GM13976 (cell line): Measurements from ENCODE around the gene DDX23.

Experiments
- DNase-seq: peaks from one replicate; pipeline ENCODE4 v3.0.0; 2012; ENCODE audit warnings: low spot score
- in situ Hi-C: fragments of 300-500 bp; cut with MboI; formaldehyde crosslinking; loops from one replicate; pipeline ENCODE4 v1.12.0; 2022; ENCODE audit warnings: low sequenced_read_pairs, mixed read lengths, inconsistent platforms; ENCODE audit not compliant: unreplicated experiment
- TF ChIP-seq, protein P1 (sequence below): IDR thresholded peaks from 2 replicates; pipeline ENCODE4 v1.5.1; 2012; ENCODE audit warnings: borderline replicate concordance, mild to moderate bottlenecking; ENCODE audit not compliant: insufficient read depth; ENCODE audit errors: extremely low read depth, missing control alignments, control extremely low read depth

Gene DDX23

DNA sequence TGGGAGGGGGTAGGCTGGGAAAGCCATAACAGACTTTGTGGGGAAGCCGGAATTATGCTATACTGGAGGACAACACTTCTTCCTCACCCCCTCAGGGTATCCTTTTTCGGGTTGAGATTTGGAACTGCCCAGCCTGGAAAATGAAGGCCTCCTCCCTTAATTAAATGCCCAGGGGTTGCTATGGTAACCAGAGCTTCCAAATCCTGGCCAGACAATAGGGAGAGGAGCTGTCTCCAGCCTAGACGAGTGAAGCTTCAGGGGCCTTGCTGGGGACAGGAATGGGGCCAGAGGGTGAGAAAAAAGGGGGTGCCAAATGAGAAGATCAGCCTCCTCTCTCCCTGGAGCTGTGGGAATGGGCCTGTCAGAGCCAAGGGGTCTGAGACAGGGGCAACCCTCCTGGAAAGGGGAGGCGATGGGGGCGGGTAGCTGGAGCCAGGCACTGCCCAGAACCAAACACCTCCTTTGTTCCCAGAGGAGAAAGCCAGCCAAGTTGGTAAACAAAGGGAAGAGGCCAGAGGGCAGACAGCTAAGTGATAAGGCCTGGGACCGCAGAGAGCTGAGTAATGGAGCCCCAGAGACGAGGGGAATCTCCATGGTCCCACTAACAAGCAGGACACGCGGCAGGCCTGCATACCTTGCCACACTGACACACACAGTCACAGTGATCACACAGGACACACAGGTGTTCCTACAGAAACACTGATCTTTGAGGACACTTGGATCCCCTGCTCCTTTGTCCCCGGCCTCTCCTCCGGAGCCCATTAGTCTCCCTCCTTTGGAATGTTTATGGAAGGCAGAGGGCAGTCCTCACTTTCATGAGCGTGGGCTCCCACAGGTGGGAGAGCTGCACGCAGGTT lies 31.6 kb upstream of the DDX23 start:
- no peak for DNase-seq
- in situ Hi-C loops = no loop called here
- TF ChIP-seq, protein P1, sequence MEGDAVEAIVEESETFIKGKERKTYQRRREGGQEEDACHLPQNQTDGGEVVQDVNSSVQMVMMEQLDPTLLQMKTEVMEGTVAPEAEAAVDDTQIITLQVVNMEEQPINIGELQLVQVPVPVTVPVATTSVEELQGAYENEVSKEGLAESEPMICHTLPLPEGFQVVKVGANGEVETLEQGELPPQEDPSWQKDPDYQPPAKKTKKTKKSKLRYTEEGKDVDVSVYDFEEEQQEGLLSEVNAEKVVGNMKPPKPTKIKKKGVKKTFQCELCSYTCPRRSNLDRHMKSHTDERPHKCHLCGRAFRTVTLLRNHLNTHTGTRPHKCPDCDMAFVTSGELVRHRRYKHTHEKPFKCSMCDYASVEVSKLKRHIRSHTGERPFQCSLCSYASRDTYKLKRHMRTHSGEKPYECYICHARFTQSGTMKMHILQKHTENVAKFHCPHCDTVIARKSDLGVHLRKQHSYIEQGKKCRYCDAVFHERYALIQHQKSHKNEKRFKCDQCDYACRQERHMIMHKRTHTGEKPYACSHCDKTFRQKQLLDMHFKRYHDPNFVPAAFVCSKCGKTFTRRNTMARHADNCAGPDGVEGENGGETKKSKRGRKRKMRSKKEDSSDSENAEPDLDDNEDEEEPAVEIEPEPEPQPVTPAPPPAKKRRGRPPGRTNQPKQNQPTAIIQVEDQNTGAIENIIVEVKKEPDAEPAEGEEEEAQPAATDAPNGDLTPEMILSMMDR = no peak

DNA sequence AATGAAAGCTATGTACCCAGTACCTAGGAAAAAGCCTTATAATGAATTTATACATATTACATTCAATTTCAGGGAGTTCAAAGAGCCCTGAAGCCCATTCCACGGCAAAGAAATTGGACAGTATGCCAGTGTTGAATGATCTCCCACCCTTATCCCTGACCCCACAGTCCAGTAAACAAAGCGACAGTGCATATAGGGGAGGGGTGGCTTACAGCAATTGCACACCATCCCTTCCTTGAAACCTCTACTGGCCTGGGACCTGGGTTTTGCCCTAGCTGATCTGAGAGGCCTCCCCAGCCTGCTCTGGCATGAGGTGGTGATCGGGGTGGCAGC lies 31.0 kb upstream of the DDX23 start:
- DNase-seq = no peak
- in situ Hi-C loops = no loop called here
- TF ChIP-seq, protein P1 = no peak

DNA sequence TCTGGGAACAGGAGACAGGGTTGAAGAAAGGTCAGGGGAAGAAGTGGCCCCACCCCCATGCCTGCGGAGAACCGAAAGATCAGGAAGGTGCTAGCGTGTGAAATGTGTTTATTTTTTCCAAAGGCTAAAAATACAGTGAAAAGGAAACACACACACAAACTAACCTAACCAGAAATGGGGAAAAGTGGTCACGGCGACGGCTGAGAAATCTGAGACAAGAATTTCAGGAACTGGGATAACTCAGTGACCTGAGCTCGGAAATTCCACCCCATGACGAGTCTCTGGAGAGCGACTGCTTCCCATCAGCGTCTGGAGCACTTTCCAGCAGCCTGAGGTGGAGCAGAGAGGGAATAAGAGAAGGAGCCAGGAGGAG lies 30.3 kb upstream of the DDX23 start:
- in situ Hi-C loops = no loop called here
- DNase-seq = no peak
- TF ChIP-seq, protein P1 = no peak

DNA sequence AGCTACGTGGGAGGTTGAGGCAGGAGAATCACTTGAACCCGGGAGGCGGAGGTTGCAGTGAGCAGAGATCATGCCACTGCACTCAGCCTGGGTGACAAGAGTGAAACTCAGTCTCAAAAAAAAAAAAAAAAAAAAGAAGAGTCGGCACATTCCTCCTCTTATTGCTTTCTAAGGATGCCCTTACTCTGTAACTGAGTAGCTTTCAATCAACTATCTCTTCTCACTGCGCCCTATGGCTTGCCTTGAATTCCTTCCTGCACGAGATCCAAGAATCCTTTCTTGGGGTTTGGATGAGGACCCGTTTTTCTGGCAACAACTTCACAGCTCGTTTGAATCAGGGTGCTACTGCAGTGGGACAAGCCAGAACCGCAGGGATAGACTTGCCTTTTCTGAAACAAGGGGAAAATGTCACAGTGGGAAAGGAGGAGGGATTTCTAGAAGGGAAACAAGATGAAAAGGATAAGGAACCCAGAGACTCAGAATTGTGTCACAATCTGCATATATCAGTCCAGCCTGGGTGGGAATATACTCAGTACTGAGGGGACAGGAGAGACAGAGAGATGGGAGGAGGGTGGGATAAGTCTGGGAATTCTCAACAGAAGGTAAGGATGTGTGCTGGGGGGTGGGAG lies 29.8 kb upstream of the DDX23 start:
- TF ChIP-seq, protein P1 = no peak
- no peak for DNase-seq
- in situ Hi-C loops = no loop called here

DNA sequence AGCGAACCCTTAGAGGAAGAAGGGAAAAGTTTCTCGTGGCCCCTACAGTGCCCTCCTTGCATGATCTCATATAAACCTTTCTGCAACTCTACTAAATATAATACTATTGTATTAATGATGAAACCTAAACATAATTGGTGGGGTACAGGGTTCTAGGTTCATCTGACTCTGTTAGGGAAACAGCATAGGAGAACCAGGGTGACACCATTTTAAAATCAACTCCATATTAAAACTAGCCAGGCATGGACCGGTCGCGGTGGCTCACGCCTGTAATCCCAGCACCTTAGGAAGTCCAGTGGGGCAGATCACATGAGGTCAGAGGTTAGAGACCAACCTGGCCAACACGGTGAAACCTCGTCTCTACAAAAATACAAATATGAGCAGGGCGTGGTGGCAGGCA lies 28.7 kb upstream of the DDX23 start:
- no peak for DNase-seq
- TF ChIP-seq, protein P1 = no peak
- in situ Hi-C loops = no loop called here

DNA sequence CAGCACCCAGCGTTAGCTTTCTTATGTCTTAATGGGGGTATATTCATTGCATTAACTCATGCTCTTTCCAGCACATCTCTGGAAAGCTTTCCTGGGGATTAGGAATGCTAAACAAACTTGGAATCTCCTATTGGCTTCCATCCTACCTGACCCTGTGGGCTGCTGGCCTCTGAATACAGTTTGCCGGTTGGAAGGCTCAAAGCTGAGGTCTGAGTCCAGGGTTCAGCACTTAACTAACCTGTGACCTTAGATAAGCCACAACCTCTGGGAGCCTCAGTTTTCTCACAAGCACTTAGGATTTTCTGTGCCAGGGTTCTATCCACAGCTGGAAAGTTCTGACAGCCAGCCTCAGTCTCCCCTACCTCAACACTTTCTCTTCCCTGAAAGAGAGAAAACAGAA lies 26.6 kb upstream of the DDX23 start:
- in situ Hi-C loops = no loop called here
- no peak for DNase-seq
- TF ChIP-seq, protein P1 = no peak
